A549 (cell line): ENCODE data around the gene CLIP1.

Source experiments
- BCL3 ChIP-seq: fragments of >200 bp; sonication (Bioruptor Twin); formaldehyde crosslinking; IDR thresholded peaks from 3 replicates; pipeline ENCODE4 v1.6.1; 2016
- CHD2 ChIP-seq: fragments of 150-350 bp; IDR thresholded peaks from 2 replicates; pipeline ENCODE4 v1.6.1; 2014; ENCODE audit warnings: low read length; ENCODE audit not compliant: partially characterized antibody
- CTCF ChIP-seq: fragments of >200 bp; sonication (Bioruptor Twin); formaldehyde crosslinking; IDR thresholded peaks from 3 replicates; pipeline ENCODE4 v1.5.1; 2016
- HMGXB4 ChIP-seq: fragments of 250-450 bp; sonication (Bioruptor Pico); IDR thresholded peaks from 2 replicates; pipeline ENCODE4 v1.5.0; 2021; ENCODE audit warnings: mild to moderate bottlenecking, moderate library complexity, borderline replicate concordance
- JUNB ChIP-seq: fragments of >200 bp; sonication (Bioruptor Twin); formaldehyde crosslinking; IDR thresholded peaks from 2 replicates; pipeline ENCODE4 v1.6.1; 2016
- MAX ChIP-seq: IDR thresholded peaks from 2 replicates; pipeline ENCODE4 v1.6.1; 2012
- PHF8 ChIP-seq: fragments of 200-600 bp; sonication (generic); IDR thresholded peaks from 2 replicates; pipeline ENCODE4 v1.6.1; 2016; ENCODE audit warnings: low read depth, mild to moderate bottlenecking, antibody characterized with exemption, moderate library complexity, borderline replicate concordance
- RFX5 ChIP-seq: fragments of 450-650 bp; IDR thresholded peaks from 2 replicates; pipeline ENCODE4 v1.7.1; 2014; ENCODE audit warnings: antibody characterized with exemption, mild to moderate bottlenecking, moderate library complexity

GRCh38 chr12:122437656-122438121 is 15.2 kb upstream of the CLIP1 start:
- TF ChIP-seq RFX5: no peak
- no peak for TF ChIP-seq HMGXB4 (CRISPR knock-in tag)
- TF ChIP-seq MAX: no peak
- TF ChIP-seq BCL3: no peak
- no peak for TF ChIP-seq CTCF
- TF ChIP-seq CHD2: no peak
- TF ChIP-seq PHF8: no peak
- no peak for TF ChIP-seq JUNB
